ENCODE measurements around the gene TSEN34.
"Not testable (repeated sequence)": the region's sequence is repeated elsewhere in the genome, so short reads cannot be mapped to it uniquely, and the experiment has no call there.

- TF ChIP-seq EZH2 (IDR thresholded peaks at IDR 0.05; ENCODE audit: low read length, unreplicated experiment); CTCF (conservative IDR thresholded peaks at IDR 0.05; ENCODE audit: low read depth, low read length): not testable (repeated sequence)
Observed at GRCh38 chr19:54239491-54240371, 48.6 kb downstream of the TSEN34 start.
